RWPE2 (cell line): ENCODE measurements around the gene TRUB2.
A peak's percentile ranks its signal among the peaks of the same experiment; 100 is the strongest.

Experiments used
- ATAC-seq: fragments of 200-7000 bp; cut with Tn5 transposase; 3 replicates; pipeline ENCODE4 v1.9.1; 2021; ENCODE audit warnings: low read depth
- DNase-seq: peaks from one replicate; pipeline ENCODE4 v3.0.0-alpha.2; 2020; ENCODE audit warnings: low spot score
- H3K27ac ChIP-seq: fragments of 450-650 bp; 2 replicates; pipeline ENCODE4 v1.5.1; 2017; ENCODE audit warnings: mild to moderate bottlenecking; ENCODE audit not compliant: poor library complexity, severe bottlenecking
- H3K27me3 ChIP-seq: fragments of 250-450 bp; sonication (Bioruptor Pico); 2 replicates; pipeline ENCODE4 v1.5.1; 2021; ENCODE audit warnings: mild to moderate bottlenecking, moderate library complexity; ENCODE audit not compliant: insufficient read depth, poor library complexity, severe bottlenecking
- H3K36me3 ChIP-seq: fragments of 250-450 bp; sonication (Bioruptor Pico); 2 replicates; pipeline ENCODE4 v1.5.1; 2020; ENCODE audit warnings: low read depth, mild to moderate bottlenecking, moderate library complexity
- H3K4me1 ChIP-seq: fragments of 250-450 bp; sonication (Bioruptor Pico); 2 replicates; pipeline ENCODE4 v1.5.1; 2021; ENCODE audit warnings: mild to moderate bottlenecking, moderate library complexity; ENCODE audit not compliant: insufficient read depth, poor library complexity, severe bottlenecking
- H3K4me3 ChIP-seq: fragments of 250-450 bp; sonication (Bioruptor Pico); 2 replicates; pipeline ENCODE4 v1.5.1; 2021; ENCODE audit warnings: mild to moderate bottlenecking, moderate library complexity; ENCODE audit not compliant: severe bottlenecking
- H3K9me3 ChIP-seq: fragments of 250-450 bp; sonication (Bioruptor Pico); 2 replicates; pipeline ENCODE4 v1.5.1; 2021; ENCODE audit warnings: mild to moderate bottlenecking, moderate library complexity; ENCODE audit not compliant: severe bottlenecking
- TF ChIP-seq, protein P1 (sequence below): fragments of 450-650 bp; IDR thresholded peaks from one replicate; pipeline ENCODE4 v1.5.1; 2017; ENCODE audit warnings: mild to moderate bottlenecking, moderate library complexity; ENCODE audit not compliant: poor library complexity, severe bottlenecking

TRUB2 gene

DNA sequence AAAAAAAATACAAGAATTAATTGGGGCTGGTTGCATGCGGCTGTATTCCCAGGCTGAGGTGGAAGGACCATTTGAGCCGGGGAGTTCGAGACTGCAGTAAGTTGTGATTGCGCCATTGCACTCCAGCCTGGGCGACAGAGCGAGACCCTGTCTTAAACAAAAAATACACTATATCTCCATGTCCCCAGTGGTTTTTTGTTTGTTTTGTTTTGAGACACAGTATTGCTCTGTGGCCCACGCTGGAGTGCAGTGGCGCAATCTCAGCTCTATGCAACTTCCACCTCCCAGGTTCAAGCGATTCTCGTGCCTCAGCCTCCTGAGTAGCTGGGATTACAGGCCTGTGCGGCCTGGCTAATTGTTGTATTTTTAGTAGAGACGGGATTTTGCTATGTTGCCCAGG is 1.5 kb upstream of the TRUB2 start:
- DNase-seq (no peak), ATAC-seq (no peak)
- no peaks in the 10 kb centered on the region for H3K9me3 ChIP-seq
- no peaks in the 10 kb centered on the region for H3K27me3 ChIP-seq
- peak overlapping the region; percentile 67 for H3K27ac ChIP-seq
- TF ChIP-seq, protein P1, sequence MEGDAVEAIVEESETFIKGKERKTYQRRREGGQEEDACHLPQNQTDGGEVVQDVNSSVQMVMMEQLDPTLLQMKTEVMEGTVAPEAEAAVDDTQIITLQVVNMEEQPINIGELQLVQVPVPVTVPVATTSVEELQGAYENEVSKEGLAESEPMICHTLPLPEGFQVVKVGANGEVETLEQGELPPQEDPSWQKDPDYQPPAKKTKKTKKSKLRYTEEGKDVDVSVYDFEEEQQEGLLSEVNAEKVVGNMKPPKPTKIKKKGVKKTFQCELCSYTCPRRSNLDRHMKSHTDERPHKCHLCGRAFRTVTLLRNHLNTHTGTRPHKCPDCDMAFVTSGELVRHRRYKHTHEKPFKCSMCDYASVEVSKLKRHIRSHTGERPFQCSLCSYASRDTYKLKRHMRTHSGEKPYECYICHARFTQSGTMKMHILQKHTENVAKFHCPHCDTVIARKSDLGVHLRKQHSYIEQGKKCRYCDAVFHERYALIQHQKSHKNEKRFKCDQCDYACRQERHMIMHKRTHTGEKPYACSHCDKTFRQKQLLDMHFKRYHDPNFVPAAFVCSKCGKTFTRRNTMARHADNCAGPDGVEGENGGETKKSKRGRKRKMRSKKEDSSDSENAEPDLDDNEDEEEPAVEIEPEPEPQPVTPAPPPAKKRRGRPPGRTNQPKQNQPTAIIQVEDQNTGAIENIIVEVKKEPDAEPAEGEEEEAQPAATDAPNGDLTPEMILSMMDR: no peak
- peak overlapping the region; percentile 96 for H3K4me3 ChIP-seq
- peaks cover 4% of the 10 kb centered on the region for H3K4me1 ChIP-seq
- peaks cover 41% of the 10 kb centered on the region for H3K36me3 ChIP-seq

DNA sequence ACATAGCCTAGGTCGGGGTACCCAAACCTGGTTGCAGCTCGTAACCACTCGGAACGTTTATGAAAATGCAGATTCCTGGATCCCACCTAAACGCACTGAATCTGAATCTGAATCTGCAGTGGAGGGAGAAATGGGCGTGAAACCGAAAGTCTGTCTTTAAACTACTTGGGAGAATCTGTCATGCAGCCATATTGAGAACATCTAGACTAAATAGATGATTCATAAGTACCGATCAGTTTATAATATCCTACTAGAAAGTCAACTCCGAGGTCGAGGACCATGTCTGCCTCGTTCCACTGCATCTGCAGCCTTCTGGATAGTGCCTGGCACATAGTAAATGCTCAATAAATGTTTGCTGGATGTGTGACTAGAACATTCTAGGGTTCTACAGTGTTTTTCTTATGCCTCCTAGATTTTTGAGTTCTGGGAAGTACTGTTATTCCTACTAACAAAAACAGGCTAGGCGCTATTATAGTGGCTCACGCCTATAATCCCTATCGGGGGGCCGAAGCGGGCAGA is 1.0 kb upstream of the TRUB2 start:
- H3K27me3 ChIP-seq: no peaks in the 10 kb centered on the region
- H3K9me3 ChIP-seq: no peaks in the 10 kb centered on the region
- DNase-seq (no peak), ATAC-seq (no peak)
- TF ChIP-seq, protein P1: no peak
- H3K4me3 ChIP-seq: peak overlapping the region; percentile 96
- no peaks in the 10 kb centered on the region for H3K4me1 ChIP-seq
- H3K36me3 ChIP-seq: peaks cover 41% of the 10 kb centered on the region
- H3K27ac ChIP-seq: peak overlapping the region; percentile 67

GRCh38 chr9:128321879-128322403 is 306 bp downstream of the TRUB2 start:
- TF ChIP-seq, protein P1: no peak
- Histone ChIP-seq H3K4me1 (no peaks in the 10 kb centered on the region), H3K36me3 (peaks cover 51% of the 10 kb centered on the region), H3K9me3 (no peaks in the 10 kb centered on the region), H3K27ac (peak overlapping the region; percentile 67), H3K4me3 (peak overlapping the region; percentile 96), H3K27me3 (no peaks in the 10 kb centered on the region)
- no peak for DNase-seq
- ATAC-seq: peak; percentile 9; the same call in 2 of the 3 replicates

- TF ChIP-seq, protein P1: no peak
- no peak for ATAC-seq
- H3K27ac ChIP-seq: peak overlapping the region; percentile 67
These were observed 904 bp downstream of the TRUB2 start for GRCh38 chr9:128321343-128321742.

GRCh38 chr9:128317629-128318028 is 4.6 kb downstream of the TRUB2 start:
- no peaks in the 10 kb centered on the region for H3K4me1 ChIP-seq
- H3K4me3 ChIP-seq: no peak overlapping the region

More at GRCh38 chr9:128321343-128321742, 904 bp downstream of the TRUB2 start:
- Histone ChIP-seq H3K27me3 (no peaks in the 10 kb centered on the region), H3K36me3 (peaks cover 53% of the 10 kb centered on the region), H3K9me3 (no peaks in the 10 kb centered on the region), H3K4me1 (no peaks in the 10 kb centered on the region), H3K4me3 (peak overlapping the region; percentile 96)
- DNase-seq: no peak

More at GRCh38 chr9:128317629-128318028, 4.6 kb downstream of the TRUB2 start:
- TF ChIP-seq, protein P1: no peak
- no peak overlapping the region for H3K27ac ChIP-seq
- DNase-seq (no peak), ATAC-seq (no peak)
- no peaks in the 10 kb centered on the region for H3K27me3 ChIP-seq
- H3K9me3 ChIP-seq: no peaks in the 10 kb centered on the region
- peaks cover 47% of the 10 kb centered on the region for H3K36me3 ChIP-seq
